Measurements from ENCODE around the gene SLC9B2. TPM values are rescaled to one million over a fixed set of nuclear protein-coding genes. Genes with fewer than 3 reads are reported as not detected.

The SLC9B2 gene
- total and polyA plus RNA-seq, 8 donors, result 6.6 to 10.8 (median 9.0) TPM

GRCh38 chr4:103050736-103051436 is 25.7 kb downstream of the SLC9B2 start:
- H3K27me3 ChIP-seq, result no peaks in the 10 kb centered on the region
- no peaks in the 10 kb centered on the region for H3K9me3 ChIP-seq
- H3K36me3 ChIP-seq, result peaks cover 0 to 6% of the 10 kb centered on the region in 2 donors
- DNase-seq, result no peak
- H3K27ac ChIP-seq, result no peak overlapping the region
- no peaks in the 10 kb centered on the region for H3K4me1 ChIP-seq
- TF ChIP-seq, protein P1, sequence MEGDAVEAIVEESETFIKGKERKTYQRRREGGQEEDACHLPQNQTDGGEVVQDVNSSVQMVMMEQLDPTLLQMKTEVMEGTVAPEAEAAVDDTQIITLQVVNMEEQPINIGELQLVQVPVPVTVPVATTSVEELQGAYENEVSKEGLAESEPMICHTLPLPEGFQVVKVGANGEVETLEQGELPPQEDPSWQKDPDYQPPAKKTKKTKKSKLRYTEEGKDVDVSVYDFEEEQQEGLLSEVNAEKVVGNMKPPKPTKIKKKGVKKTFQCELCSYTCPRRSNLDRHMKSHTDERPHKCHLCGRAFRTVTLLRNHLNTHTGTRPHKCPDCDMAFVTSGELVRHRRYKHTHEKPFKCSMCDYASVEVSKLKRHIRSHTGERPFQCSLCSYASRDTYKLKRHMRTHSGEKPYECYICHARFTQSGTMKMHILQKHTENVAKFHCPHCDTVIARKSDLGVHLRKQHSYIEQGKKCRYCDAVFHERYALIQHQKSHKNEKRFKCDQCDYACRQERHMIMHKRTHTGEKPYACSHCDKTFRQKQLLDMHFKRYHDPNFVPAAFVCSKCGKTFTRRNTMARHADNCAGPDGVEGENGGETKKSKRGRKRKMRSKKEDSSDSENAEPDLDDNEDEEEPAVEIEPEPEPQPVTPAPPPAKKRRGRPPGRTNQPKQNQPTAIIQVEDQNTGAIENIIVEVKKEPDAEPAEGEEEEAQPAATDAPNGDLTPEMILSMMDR (IDR thresholded peaks at IDR 0.05), result no peak
- intact Hi-C loops (cut with DNase I), result no loop called here
- no peak for ATAC-seq
- H3K4me3 ChIP-seq, result no peak overlapping the region

GRCh38 chr4:103046416-103047290 is 29.9 kb downstream of the SLC9B2 start:
- H3K36me3 ChIP-seq, result peaks cover 0 to 12% of the 10 kb centered on the region in 2 donors
- intact Hi-C loops (cut with DNase I), result no loop called here
- ATAC-seq (peak; percentile 94), DNase-seq (peak in 2 of 4 donors; percentile 6 to 32)
- H3K4me1 ChIP-seq, result no peaks in the 10 kb centered on the region
- no peak overlapping the region for H3K4me3 ChIP-seq
- no peak overlapping the region for H3K27ac ChIP-seq
- no peaks in the 10 kb centered on the region for H3K27me3 ChIP-seq
- no peaks in the 10 kb centered on the region for H3K9me3 ChIP-seq
- TF ChIP-seq, protein P1 (IDR thresholded peaks at IDR 0.05), result peak; percentile 56 to 66

DNA sequence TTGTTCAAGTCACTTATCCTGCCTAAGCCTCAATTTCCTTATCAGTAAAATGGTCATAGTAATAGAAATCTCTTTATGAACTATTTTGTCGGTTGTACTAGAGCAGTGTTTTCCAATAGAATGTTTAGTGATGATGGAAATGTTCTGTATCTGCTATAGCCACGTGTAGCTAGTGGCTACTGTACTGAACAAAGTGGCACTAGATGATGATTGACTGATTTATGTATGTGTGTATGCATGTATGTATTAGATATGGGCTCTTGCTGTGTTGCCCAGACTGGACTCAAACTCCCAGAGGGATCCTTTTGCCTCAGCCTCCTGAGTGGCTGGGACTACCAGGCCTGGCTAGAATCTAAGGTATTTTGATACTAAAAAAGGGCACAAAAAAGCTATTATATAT is 32.4 kb downstream of the SLC9B2 start:
- Histone ChIP-seq H3K4me3 (no peak overlapping the region), H3K4me1 (no peaks in the 10 kb centered on the region), H3K36me3 (peaks cover 0 to 6% of the 10 kb centered on the region in 2 donors), H3K9me3 (no peaks in the 10 kb centered on the region), H3K27ac (no peak overlapping the region), H3K27me3 (no peaks in the 10 kb centered on the region)
- no peak for ATAC-seq
- no peak for DNase-seq
- TF ChIP-seq, protein P1 (IDR thresholded peaks at IDR 0.05), result no peak
- intact Hi-C loops (cut with DNase I), result no loop called here

DNA sequence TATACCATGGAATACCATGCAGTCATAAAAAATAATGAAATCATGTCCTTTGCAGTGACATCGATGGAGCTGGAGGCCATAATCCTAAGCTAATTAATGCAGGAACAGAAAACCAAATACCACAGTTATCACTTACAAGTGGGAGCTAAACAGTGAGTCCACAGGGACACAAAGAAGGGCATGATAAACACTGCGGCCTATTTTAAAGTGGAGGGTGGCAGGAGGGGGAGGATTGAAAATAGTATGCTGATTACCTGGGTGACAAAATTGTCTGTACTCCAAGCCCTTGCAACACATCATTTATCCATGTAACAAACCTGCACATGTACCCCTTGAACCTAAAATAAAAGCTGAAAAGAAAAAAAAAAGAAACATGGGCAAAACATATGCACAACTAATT is 40.4 kb downstream of the SLC9B2 start:
- no peak for DNase-seq
- H3K4me3 ChIP-seq, result no peak overlapping the region
- TF ChIP-seq, protein P1 (IDR thresholded peaks at IDR 0.05), result no peak
- no peaks in the 10 kb centered on the region for H3K4me1 ChIP-seq
- no peaks in the 10 kb centered on the region for H3K27me3 ChIP-seq
- no peaks in the 10 kb centered on the region for H3K9me3 ChIP-seq
- H3K27ac ChIP-seq, result no peak overlapping the region
- intact Hi-C loops (cut with DNase I), result no loop called here
- no peaks in the 10 kb centered on the region for H3K36me3 ChIP-seq
- ATAC-seq, result no peak

DNA sequence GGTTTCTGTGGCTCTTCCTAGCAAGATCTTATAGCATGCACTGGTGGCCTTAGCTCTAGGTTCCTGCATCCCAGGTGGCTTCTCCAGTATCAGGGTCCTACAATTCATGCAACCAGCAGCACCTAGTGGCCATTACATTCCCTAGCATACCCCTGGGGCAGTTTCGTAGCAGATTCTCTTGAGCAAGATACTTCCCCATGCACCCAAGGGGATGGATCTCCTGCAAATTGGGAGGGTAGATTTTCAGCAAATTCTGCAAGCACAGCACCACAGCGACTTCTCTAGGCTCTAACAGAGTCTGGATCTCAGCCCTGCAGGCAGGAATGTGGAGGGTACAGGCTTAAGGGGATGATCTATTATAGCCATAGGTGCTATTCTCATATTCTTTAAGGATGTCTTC is 44.0 kb downstream of the SLC9B2 start:
- ATAC-seq (peak; percentile 81), DNase-seq (no peak)
- no peak overlapping the region for H3K4me3 ChIP-seq
- H3K9me3 ChIP-seq, result no peaks in the 10 kb centered on the region
- no peak overlapping the region for H3K27ac ChIP-seq
- intact Hi-C loops (cut with DNase I), result no loop called here
- H3K36me3 ChIP-seq, result no peaks in the 10 kb centered on the region
- TF ChIP-seq, protein P1 (IDR thresholded peaks at IDR 0.05), result peak in 1 of 2 donors; percentile 11
- no peaks in the 10 kb centered on the region for H3K27me3 ChIP-seq
- H3K4me1 ChIP-seq, result no peaks in the 10 kb centered on the region
